Common myeloid progenitor, CD34-positive (primary cell): ENCODE data around the gene ATP5IF1.

ENCODE experiments used
- CTCF ChIA-PET: fragments of 350-600 bp; sonication (Branson Sonifier 250); formaldehyde crosslinking; loops from one replicate; lab custom pipeline; 2021; ENCODE audit warnings: antibody characterized with exemption; lab: Charles Lee
- POLR2A ChIA-PET: fragments of 350-600 bp; sonication (Branson Sonifier 250); formaldehyde crosslinking; loops from one replicate; lab custom pipeline; 2021; ENCODE audit warnings: antibody characterized with exemption; lab: Charles Lee
- DNase-seq, 3 donors: peaks; one replicate each; pipeline versions ENCODE4 v3.0.0 to v3.0.0-alpha.2; 2013
- H3K27ac ChIP-seq, 2 experiments: 1 replicate in 1 of 2; 2 replicates in 1 of 2; pipeline ENCODE4 v1.7.0; 2013; ENCODE audit warnings: inconsistent platforms in 2 of 2, low read length in 2 of 2, mild to moderate bottlenecking in 2 of 2, low read depth in 1 of 2, moderate library complexity in 1 of 2; ENCODE audit not compliant: severe bottlenecking in 2 of 2, insufficient read depth in 1 of 2, poor library complexity in 1 of 2
- H3K27me3 ChIP-seq, 5 experiments: replicated peaks in 2 of 5; 1 replicate in 3 of 5; 2 replicates in 2 of 5; pipeline versions ENCODE4 v1.6.1 to v1.7.0; 2013; ENCODE audit warnings: low read length in 4 of 5, mild to moderate bottlenecking in 2 of 5, moderate library complexity in 2 of 5, inconsistent platforms in 1 of 5; ENCODE audit not compliant: insufficient read depth in 5 of 5, control insufficient read depth in 4 of 5
- H3K36me3 ChIP-seq, 4 experiments: 1 replicate in 2 of 4; 2 replicates in 2 of 4; pipeline versions ENCODE4 v1.6.1 to v1.7.0; 2013; ENCODE audit warnings: low read length in 3 of 4, control low read depth in 1 of 4, mild to moderate bottlenecking in 1 of 4; ENCODE audit not compliant: control insufficient read depth in 4 of 4, insufficient read depth in 4 of 4
- H3K4me1 ChIP-seq, 4 experiments: 1 replicate in 3 of 4; 2 replicates in 1 of 4; pipeline versions ENCODE4 v1.6.1 to v1.7.1; 2013; ENCODE audit warnings: low read length in 3 of 4, mild to moderate bottlenecking in 3 of 4, control low read depth in 1 of 4, inconsistent platforms in 1 of 4, moderate library complexity in 1 of 4; ENCODE audit not compliant: control insufficient read depth in 4 of 4, insufficient read depth in 4 of 4; ENCODE audit errors: control extremely low read depth in 1 of 4
- H3K4me3 ChIP-seq, 7 experiments: 1 replicate in 4 of 7; 2 replicates in 3 of 7; pipeline versions ENCODE4 v1.5.1 to v1.7.0; 2013; ENCODE audit warnings: mild to moderate bottlenecking in 7 of 7, low read length in 6 of 7, moderate library complexity in 6 of 7, inconsistent platforms in 2 of 7, low read depth in 2 of 7, control low read depth in 1 of 7; ENCODE audit not compliant: insufficient read depth in 4 of 7, control insufficient read depth in 1 of 7; ENCODE audit errors: extremely low read depth in 1 of 7
- H3K9me3 ChIP-seq, 5 experiments: 1 replicate in 4 of 5; 2 replicates in 1 of 5; pipeline versions ENCODE4 v1.6.1 to v1.7.1; 2013; ENCODE audit warnings: low read length in 4 of 5, mild to moderate bottlenecking in 2 of 5, inconsistent platforms in 1 of 5, low read depth in 1 of 5, moderate library complexity in 1 of 5; ENCODE audit not compliant: control insufficient read depth in 4 of 5, insufficient read depth in 2 of 5; ENCODE audit errors: control extremely low read depth in 1 of 5
- WGBS: methylation state at CpG from one replicate; pipeline ENCODE4 v1.1.5; 2013; ENCODE audit not compliant: insufficient coverage; 5-methylcytosine and 5-hydroxymethylcytosine counted together

The ATP5IF1 gene

DNA sequence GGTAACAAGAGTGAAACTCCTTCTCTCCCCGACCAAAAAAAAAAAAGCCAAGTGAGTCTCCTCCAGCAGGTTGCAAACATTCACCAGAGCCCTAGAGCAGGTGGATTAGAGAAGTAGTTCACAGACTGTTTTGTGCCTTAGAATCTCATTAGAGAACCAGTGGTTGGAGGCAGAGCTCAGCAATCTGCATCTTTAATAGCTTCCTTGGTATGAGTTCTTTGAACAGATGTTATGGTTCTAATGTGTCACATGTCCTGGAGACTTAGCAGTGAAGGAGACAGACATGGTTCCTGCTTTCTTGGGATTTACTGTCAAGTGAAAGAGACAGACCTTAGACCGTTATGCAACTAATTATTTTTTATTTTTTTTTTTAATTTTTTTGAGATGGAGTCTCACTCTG is 50.2 kb downstream of the ATP5IF1 start:
- ChIA-PET POLR2A (interaction anchor here (0.5 to 0.9 kb wide), 3 partner anchors 28 to 33 kb away, joined by 3 to 6 read pairs (median 4); no protein-coding TSS in a partner anchor), CTCF (interaction anchor here (0.5 to 3.2 kb wide), 5 partner anchors 10 to 42 kb away, joined by 3 to 13 read pairs (median 4); partner anchors contain the start of gene MED18)
- Histone ChIP-seq H3K27me3 (no peaks in the 10 kb centered on the region), H3K4me1 (peaks cover 0 to 30% (median 1%) of the 10 kb centered on the region in 4 experiments), H3K9me3 (no peaks in the 10 kb centered on the region), H3K27ac (no peak overlapping the region), H3K36me3 (peaks cover 0 to 18% (median 10%) of the 10 kb centered on the region in 4 experiments), H3K4me3 (no peak overlapping the region)
- peak; percentile 45 to 90 (median 84) for DNase-seq
- WGBS, result no CpG with 5 or more reads among the region's 2 CpGs
